Neural cell (in vitro differentiated cells): Measurements from ENCODE around the gene SPI1. TPM values are rescaled to one million over a fixed set of nuclear protein-coding genes. Genes with fewer than 3 reads are reported as not detected.

Experiments
- H2AFZ ChIP-seq: fragments of 200-600, 300-800 bp; sonication (generic), shearing (Covaris generic); 2 replicates; pipeline ENCODE4 v1.6.0; 2014; ENCODE audit warnings: low read depth, mild to moderate bottlenecking, antibody characterized with exemption, low read length, moderate library complexity
- H3F3A ChIP-seq: fragments of 200-600 bp; shearing (Covaris generic); 2 replicates; pipeline ENCODE4 v1.6.1; 2016; ENCODE audit warnings: mild to moderate bottlenecking, moderate library complexity, mixed read lengths, antibody characterized with exemption, low read length; ENCODE audit not compliant: insufficient read depth, poor library complexity, severe bottlenecking
- H3K27ac ChIP-seq: fragments of 200-600, 300-800 bp; sonication (generic), shearing (Covaris generic); 2 replicates; pipeline ENCODE4 v1.5.1; 2014; ENCODE audit warnings: mild to moderate bottlenecking, low read length, moderate library complexity
- H3K27me3 ChIP-seq: fragments of 300-800, 200-600 bp; sonication (generic), shearing (Covaris generic); 2 replicates; pipeline ENCODE4 v1.6.0; 2014; ENCODE audit warnings: mild to moderate bottlenecking, low read depth, low read length, moderate library complexity; ENCODE audit not compliant: insufficient read depth
- H3K36me3 ChIP-seq: fragments of 300-800, 200-600 bp; sonication (generic), shearing (Covaris generic); 2 replicates; pipeline ENCODE4 v1.5.1; 2014; ENCODE audit warnings: mild to moderate bottlenecking, antibody characterized with exemption, low read length, moderate library complexity; ENCODE audit not compliant: insufficient read depth
- H3K4me2 ChIP-seq: fragments of 300-800, 200-600 bp; sonication (generic), shearing (Covaris generic); 2 replicates; pipeline ENCODE4 v1.6.0; 2014; ENCODE audit warnings: mild to moderate bottlenecking, low read length
- H3K4me3 ChIP-seq: fragments of 300-800, 200-600 bp; sonication (generic), shearing (Covaris generic); 2 replicates; pipeline ENCODE4 v1.5.1; 2014; ENCODE audit warnings: mild to moderate bottlenecking, low read length, moderate library complexity
- H3K79me2 ChIP-seq: fragments of 200-600 bp; shearing (Covaris generic); replicated peaks from 2 replicates; pipeline ENCODE4 v1.6.0; 2014; ENCODE audit warnings: mild to moderate bottlenecking, low read length, moderate library complexity; ENCODE audit not compliant: insufficient read depth
- H3K9ac ChIP-seq: fragments of 300-800, 200-600 bp; sonication (generic), shearing (Covaris generic); 2 replicates; pipeline ENCODE4 v1.6.1; 2016; ENCODE audit warnings: mild to moderate bottlenecking, low read length, mixed read lengths
- H3K9me2 ChIP-seq: fragments of 200-600 bp; shearing (Covaris generic); 2 replicates; pipeline ENCODE4 v1.6.1; 2016; ENCODE audit warnings: mild to moderate bottlenecking, low read length, mixed read lengths; ENCODE audit not compliant: insufficient read depth
- H3K9me3 ChIP-seq: fragments of 200-600, 300-800 bp; sonication (generic), shearing (Covaris generic); 2 replicates; pipeline ENCODE4 v1.6.1; 2016; ENCODE audit warnings: mild to moderate bottlenecking, mixed run types, low read length, moderate library complexity, mixed read lengths
- H4K20me1 ChIP-seq: fragments of 200-600 bp; shearing (Covaris generic); 2 replicates; pipeline ENCODE4 v1.6.1; 2016; ENCODE audit warnings: mild to moderate bottlenecking, mixed run types; ENCODE audit not compliant: insufficient read depth
- CTCF ChIP-seq: fragments of 450-650 bp; IDR thresholded peaks from 2 replicates; pipeline ENCODE4 v1.5.1; 2014; ENCODE audit warnings: antibody characterized with exemption, mild to moderate bottlenecking, moderate library complexity; ENCODE audit not compliant: poor library complexity, severe bottlenecking
- EP300 ChIP-seq: fragments of 450-650 bp; conservative IDR thresholded peaks from 2 replicates; pipeline ENCODE4 v1.6.1; 2014; ENCODE audit warnings: antibody characterized with exemption, mild to moderate bottlenecking, moderate library complexity; ENCODE audit not compliant: poor library complexity, severe bottlenecking
- EZH2 ChIP-seq: fragments of 200-600, 300-800 bp; shearing (Covaris generic), sonication (generic); IDR thresholded peaks from 2 replicates; pipeline ENCODE4 v1.6.1; 2014; ENCODE audit warnings: antibody characterized with exemption, low read length, borderline replicate concordance, mild to moderate bottlenecking; ENCODE audit not compliant: insufficient read depth, poor library complexity, severe bottlenecking
- MXI1 ChIP-seq: fragments of 450-650 bp; conservative IDR thresholded peaks from 2 replicates; pipeline ENCODE4 v1.6.1; 2014; ENCODE audit warnings: antibody characterized with exemption, mild to moderate bottlenecking; ENCODE audit not compliant: poor library complexity, severe bottlenecking
- POLR2AphosphoS5 ChIP-seq: IDR thresholded peaks from 2 replicates; pipeline ENCODE4 v1.6.1; 2012
- RAD21 ChIP-seq: fragments of 450-650 bp; conservative IDR thresholded peaks from 2 replicates; pipeline ENCODE4 v1.6.1; 2014; ENCODE audit warnings: antibody characterized with exemption, mild to moderate bottlenecking, moderate library complexity
- REST ChIP-seq: IDR thresholded peaks from 2 replicates; pipeline ENCODE4 v1.6.1; 2012; ENCODE audit warnings: borderline replicate concordance
- SMC3 ChIP-seq: fragments of 450-650 bp; conservative IDR thresholded peaks from 2 replicates; pipeline ENCODE4 v1.6.1; 2014; ENCODE audit warnings: antibody characterized with exemption, mild to moderate bottlenecking, moderate library complexity; ENCODE audit not compliant: poor library complexity
- TAF1 ChIP-seq: IDR thresholded peaks from 2 replicates; pipeline ENCODE4 v1.6.1; 2012; ENCODE audit warnings: low read depth
- polyA plus RNA-seq: library from polyadenylated mRNA; depleted of rRNA; stranded (reverse); fragments of >200 nt; gene quantifications from 2 replicates; pipeline ENCODE4 v1.2.3, GENCODE V29; 2014

SPI1 gene
- polyA plus RNA-seq, 1 donor from 2014 or later = not detected

GRCh38 chr11:47390422-47390760 is 12.0 kb upstream of the SPI1 start:
- Histone ChIP-seq H4K20me1 (no peaks in the 10 kb centered on the region), H3K9me2 (no peaks in the 10 kb centered on the region), H3F3A (no peaks in the 10 kb centered on the region), H3K79me2 (no peaks in the 10 kb centered on the region), H3K4me2 (no peak overlapping the region), H3K9me3 (no peaks in the 10 kb centered on the region), H2AFZ (no peak overlapping the region), H3K9ac (no peak overlapping the region), H3K4me3 (no peak overlapping the region), H3K27me3 (no peaks in the 10 kb centered on the region), H3K36me3 (no peaks in the 10 kb centered on the region), H3K27ac (no peak overlapping the region)
- TF ChIP-seq TAF1 = no peak
- no peak for TF ChIP-seq RAD21
- TF ChIP-seq POLR2AphosphoS5 = no peak
- TF ChIP-seq REST = no peak
- TF ChIP-seq CTCF = no peak
- TF ChIP-seq MXI1 = no peak
- TF ChIP-seq SMC3 = no peak
- TF ChIP-seq EZH2 = no peak
- TF ChIP-seq EP300 = no peak

GRCh38 chr11:47389577-47390421 is 11.5 kb upstream of the SPI1 start:
- no peaks in the 10 kb centered on the region for H3K27me3 ChIP-seq
- no peaks in the 10 kb centered on the region for H3K9me3 ChIP-seq
- no peaks in the 10 kb centered on the region for H4K20me1 ChIP-seq
- H3K27ac ChIP-seq = no peak overlapping the region
- H3K4me2 ChIP-seq = no peak overlapping the region
- no peak overlapping the region for H3K9ac ChIP-seq
- H3K79me2 ChIP-seq = no peaks in the 10 kb centered on the region
- no peak overlapping the region for H2AFZ ChIP-seq
- no peaks in the 10 kb centered on the region for H3K9me2 ChIP-seq
- no peak overlapping the region for H3K4me3 ChIP-seq
- H3F3A ChIP-seq = no peaks in the 10 kb centered on the region
- TF ChIP-seq RAD21 (no peak), TAF1 (no peak), CTCF (no peak), REST (no peak), EP300 (no peak), SMC3 (no peak), POLR2AphosphoS5 (no peak), MXI1 (no peak), EZH2 (no peak)
- no peaks in the 10 kb centered on the region for H3K36me3 ChIP-seq
